Gastrocnemius medialis (tissue), 4 donors: ENCODE measurements around the gene CYP19A1. TPM values are rescaled to one million over a fixed set of nuclear protein-coding genes. Genes with fewer than 3 reads are reported as not detected.

Experiments used
- ATAC-seq, 2 donors: fragments of 150-250 bp; one replicate each; pipeline ENCODE4 v1.9.1; 2016
- DNase-seq, 2 donors: peaks; one replicate each; pipeline ENCODE4 v3.0.0-alpha.2; 2019
- H3K27ac ChIP-seq, 4 donors: fragments of 200-600 bp; sonication (generic); 1 replicate in 1 of 4; 2 replicates in 3 of 4; pipeline ENCODE4 v1.5.1; 2016 to 2018; ENCODE audit warnings: mild to moderate bottlenecking in 2 of 4, moderate library complexity in 1 of 4
- H3K27me3 ChIP-seq, 3 donors: fragments of 200-600 bp; sonication (generic) in 2 of 3; 1 replicate in 1 of 3; 2 replicates in 2 of 3; pipeline versions ENCODE4 v1.5.1 to v1.6.0; 2016 to 2019; ENCODE audit warnings: mild to moderate bottlenecking in 1 of 3, moderate library complexity in 1 of 3
- H3K36me3 ChIP-seq, 2 donors: fragments of 200-600 bp; sonication (generic) in 1 of 2; one replicate each; pipeline ENCODE4 v1.5.1; 2017 to 2018
- H3K4me1 ChIP-seq, 2 donors: fragments of 200-600 bp; sonication (generic) in 1 of 2; one replicate each; pipeline ENCODE4 v1.5.1; 2016 to 2017; ENCODE audit warnings: mild to moderate bottlenecking in 2 of 2
- H3K4me3 ChIP-seq, 4 donors: fragments of 200-600 bp; sonication (generic) in 3 of 4; 1 replicate in 1 of 4; 2 replicates in 3 of 4; pipeline ENCODE4 v1.5.1; 2016 to 2019; ENCODE audit warnings: mild to moderate bottlenecking in 2 of 4
- H3K9me3 ChIP-seq, 3 donors: fragments of 200-600 bp; sonication (generic) in 2 of 3; 1 replicate in 1 of 3; 2 replicates in 2 of 3; pipeline ENCODE4 v1.5.1; 2016 to 2019
- CTCF ChIP-seq, 5 experiments: fragments of 450-650 bp in 3 of 5; fragments of 200-600 bp in 2 of 5; sonication (generic) in 2 of 5; IDR thresholded peaks in 4 of 5; conservative IDR thresholded peaks in 1 of 5; 1 replicate in 4 of 5; 2 replicates in 1 of 5; pipeline ENCODE4 v1.5.1; 2016 to 2019; ENCODE audit warnings: antibody characterized with exemption in 5 of 5, mild to moderate bottlenecking in 3 of 5, moderate library complexity in 3 of 5
- POLR2A ChIP-seq, 2 donors: fragments of 450-650 bp; IDR thresholded peaks; one replicate each; pipeline ENCODE4 v1.6.1; 2017; ENCODE audit warnings: antibody characterized with exemption in 2 of 2, mild to moderate bottlenecking in 2 of 2, moderate library complexity in 2 of 2
- in situ Hi-C, 4 donors: fragments of 200-750 bp; cut with MboI; loops; one replicate each; pipeline versions ENCODE4 v1.15.0 to v1.8.0; 2017; ENCODE audit warnings: low sequenced_read_pairs in 4 of 4
- intact Hi-C: fragments of 100-400 bp; cut with DNase I; formaldehyde crosslinking; loops from one replicate; pipeline ENCODE4 v1.15.1; 2023; ENCODE audit warnings: low total_unique reads
- total RNA-seq, 4 donors: library from RNA; depleted of rRNA; stranded (reverse); fragments of >200 nt; gene quantifications; one replicate each; pipeline versions ENCODE4 v1.1.0 to v1.2.3, GENCODE V29; 2016

Gene CYP19A1
- total RNA-seq, 4 donors from 2014 or later = 0.68 to 0.75 (median 0.71) TPM; not detected in 1

- no peak overlapping the region for H3K27ac ChIP-seq
- TF ChIP-seq POLR2A (IDR thresholded peaks at IDR 0.05) = no peak
- TF ChIP-seq CTCF (IDR thresholded peaks at IDR 0.05 in 4 of 5, conservative IDR thresholded peaks at IDR 0.05 in 1 of 5) = no peak
Measured at GRCh38 chr15:51367322-51367976, 29.1 kb upstream of the CYP19A1 start.

GRCh38 chr15:51366920-51367319 lies 28.5 kb upstream of the CYP19A1 start:
- Histone ChIP-seq H3K27me3 (no peaks in the 10 kb centered on the region), H3K4me3 (no peak overlapping the region), H3K27ac (no peak overlapping the region), H3K36me3 (no peaks in the 10 kb centered on the region), H3K4me1 (no peaks in the 10 kb centered on the region), H3K9me3 (no peaks in the 10 kb centered on the region)
- ATAC-seq (peak; percentile 63 to 73), DNase-seq (peak; percentile 30 to 34)
- intact Hi-C loops (no loop called here), in situ Hi-C loops (no loop called here)
- TF ChIP-seq POLR2A (IDR thresholded peaks at IDR 0.05) (no peak), CTCF (IDR thresholded peaks at IDR 0.05 in 4 of 5, conservative IDR thresholded peaks at IDR 0.05 in 1 of 5) (no peak)

More at GRCh38 chr15:51367322-51367976, 29.1 kb upstream of the CYP19A1 start:
- ATAC-seq (no peak), DNase-seq (no peak)
- no peaks in the 10 kb centered on the region for H3K36me3 ChIP-seq
- H3K4me3 ChIP-seq = no peak overlapping the region
- in situ Hi-C loops = no loop called here
- no peaks in the 10 kb centered on the region for H3K4me1 ChIP-seq
- H3K9me3 ChIP-seq = no peaks in the 10 kb centered on the region
- intact Hi-C loops = no loop called here
- no peaks in the 10 kb centered on the region for H3K27me3 ChIP-seq

GRCh38 chr15:51366071-51366470 lies 27.7 kb upstream of the CYP19A1 start:
- intact Hi-C loops = no loop called here
- H3K4me1 ChIP-seq = no peaks in the 10 kb centered on the region
- in situ Hi-C loops = no loop called here

GRCh38 chr15:51365417-51365816 lies 27.0 kb upstream of the CYP19A1 start:
- in situ Hi-C loops (no loop called here), intact Hi-C loops (no loop called here)
- ATAC-seq (no peak), DNase-seq (no peak)
- Histone ChIP-seq H3K27ac (no peak overlapping the region), H3K36me3 (no peaks in the 10 kb centered on the region), H3K4me1 (no peaks in the 10 kb centered on the region), H3K9me3 (no peaks in the 10 kb centered on the region), H3K27me3 (no peaks in the 10 kb centered on the region), H3K4me3 (no peak overlapping the region)
- TF ChIP-seq POLR2A (IDR thresholded peaks at IDR 0.05) = no peak
- TF ChIP-seq CTCF (IDR thresholded peaks at IDR 0.05 in 4 of 5, conservative IDR thresholded peaks at IDR 0.05 in 1 of 5) = no peak

More at GRCh38 chr15:51366071-51366470, 27.7 kb upstream of the CYP19A1 start:
- no peaks in the 10 kb centered on the region for H3K27me3 ChIP-seq
- ATAC-seq (no peak), DNase-seq (no peak)
- H3K27ac ChIP-seq = no peak overlapping the region
- no peak for TF ChIP-seq POLR2A (IDR thresholded peaks at IDR 0.05)
- no peak for TF ChIP-seq CTCF (IDR thresholded peaks at IDR 0.05 in 4 of 5, conservative IDR thresholded peaks at IDR 0.05 in 1 of 5)
- no peak overlapping the region for H3K4me3 ChIP-seq
- H3K36me3 ChIP-seq = no peaks in the 10 kb centered on the region
- H3K9me3 ChIP-seq = no peaks in the 10 kb centered on the region

- Histone ChIP-seq H3K27me3 (no peaks in the 10 kb centered on the region), H3K4me1 (no peaks in the 10 kb centered on the region), H3K27ac (no peak overlapping the region), H3K9me3 (no peaks in the 10 kb centered on the region), H3K4me3 (no peak overlapping the region), H3K36me3 (no peaks in the 10 kb centered on the region)
- no peak for TF ChIP-seq POLR2A (IDR thresholded peaks at IDR 0.05)
- TF ChIP-seq CTCF (IDR thresholded peaks at IDR 0.05 in 4 of 5, conservative IDR thresholded peaks at IDR 0.05 in 1 of 5) = no peak
- intact Hi-C loops (no loop called here), in situ Hi-C loops (no loop called here)
- ATAC-seq (no peak), DNase-seq (no peak)
Measured at GRCh38 chr15:51363383-51363782, 25.0 kb upstream of the CYP19A1 start.
